Activated naive CD4-positive, alpha-beta T cell treated with anti-CD3 and anti-CD28 coated beads, Interleukin-2, amount 50 U/mL, for 72 hours (primary cell): Measurements from ENCODE around the gene GAREM1. TPM values are rescaled to one million over a fixed set of nuclear protein-coding genes. Genes with fewer than 3 reads are reported as not detected.
A peak's percentile ranks its signal among the peaks of the same experiment; 100 is the strongest.
"Not testable (repeated sequence)": the region's sequence is repeated elsewhere in the genome, so short reads cannot be mapped to it uniquely, and the experiment has no call there.

Experiments
- ATAC-seq, 2 donors: fragments of 150-1000 bp; cut with Tn5 transposase; 2 replicates each; pipeline ENCODE4 v1.10.0; 2021; ENCODE audit warnings: mild to moderate bottlenecking in 2 of 2, moderate library complexity in 2 of 2
- DNase-seq, 2 donors: peaks; one replicate each; pipeline ENCODE4 v3.0.0; 2021 to 2022; ENCODE audit warnings: low spot score in 2 of 2
- H3K27ac Mint-ChIP-seq, 2 donors: one replicate each; pipeline ENCODE4 v1.8.0; 2022; ENCODE audit warnings: mild to moderate bottlenecking in 2 of 2, mixed read lengths in 2 of 2
- H3K36me3 Mint-ChIP-seq, 2 donors: one replicate each; pipeline ENCODE4 v1.8.0; 2022; ENCODE audit warnings: mixed read lengths in 2 of 2
- H3K9me3 Mint-ChIP-seq, 2 donors: one replicate each; pipeline ENCODE4 v1.8.0; 2022; ENCODE audit warnings: mixed read lengths in 2 of 2
- total RNA-seq, 2 donors: library from RNA; stranded (reverse); gene quantifications; one replicate each; pipeline ENCODE4 v1.2.3, GENCODE V29; 2022

The GAREM1 gene
- total RNA-seq = not detected

DNA sequence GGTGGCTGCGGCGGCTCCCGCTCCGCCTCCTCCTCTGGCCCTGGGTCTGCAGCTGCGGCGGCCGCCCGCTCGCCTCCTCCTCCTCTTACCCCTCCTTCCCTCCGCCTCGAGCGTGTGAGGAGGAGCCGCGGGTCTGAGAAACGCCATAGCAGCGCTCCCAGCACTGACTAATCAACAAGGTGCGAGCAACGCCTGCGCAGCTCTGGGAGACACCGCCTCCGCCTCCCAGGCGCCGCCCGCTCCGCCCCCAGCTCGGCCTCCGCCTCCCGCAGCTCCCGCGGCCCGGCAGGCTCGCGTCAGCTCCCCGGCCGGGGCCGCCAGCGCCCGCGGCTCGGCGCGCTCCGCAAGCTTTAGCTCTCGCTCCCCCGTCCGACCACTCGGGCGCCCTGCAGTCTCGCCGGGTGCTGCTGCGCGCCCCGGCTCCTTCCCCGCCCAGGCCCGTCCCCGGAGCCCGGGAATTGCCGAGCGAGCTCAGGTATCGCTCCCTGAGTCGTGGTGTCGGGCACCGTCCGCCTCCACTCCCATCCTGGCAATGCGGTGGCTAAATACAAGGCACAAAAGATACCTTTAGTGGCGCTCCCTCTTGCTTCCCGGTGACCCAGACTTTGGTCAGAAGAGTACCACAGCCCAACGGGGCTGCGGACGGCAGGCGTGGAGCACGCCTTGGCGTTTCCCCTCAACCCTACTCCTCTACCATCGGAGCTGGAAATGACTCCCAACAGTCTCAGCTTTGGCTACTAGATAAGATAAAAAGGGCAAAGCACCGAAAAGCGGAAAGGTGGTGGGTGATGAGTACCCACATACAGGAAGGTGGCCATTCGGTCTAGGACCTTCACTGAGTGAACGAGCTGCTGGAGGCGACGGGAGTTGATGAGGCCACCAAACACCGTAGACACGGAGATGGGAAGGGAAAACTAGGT is at the start of gene GAREM1:
Gene GAREM1, minus strand, starts transcription at position 169 of the 920 bp plus-strand sequence. CDS start 454 bp downstream, outside the sequence.
- Mint-ChIP-seq H3K27ac (no peak within 1 kb of the TSS), H3K36me3 (peaks cover 0 to 12% of the 10 kb centered on the region in 2 donors), H3K9me3 (no peaks in the 10 kb centered on the region)
- DNase-seq = peak; percentile 71 to 73
- peak; percentile 93 to 94 for ATAC-seq

DNA sequence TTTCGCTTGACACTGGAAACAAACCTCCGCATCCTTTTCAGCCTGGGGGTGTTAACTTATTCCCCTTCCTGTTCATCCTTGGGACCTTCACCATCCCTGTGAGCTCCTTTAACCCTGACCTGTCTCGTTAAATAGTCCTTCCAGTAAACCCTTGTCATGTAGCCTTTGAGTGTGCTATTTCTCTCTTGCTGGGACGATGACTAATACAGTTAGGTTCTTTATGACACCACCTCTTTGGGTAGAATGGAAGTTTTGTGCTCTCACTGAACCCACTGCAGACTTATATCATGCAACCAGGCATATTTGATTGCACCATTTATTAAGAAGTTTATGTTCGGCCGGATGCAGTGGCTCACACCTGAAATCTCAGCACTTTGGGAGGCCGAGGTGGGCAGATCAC is 40.5 kb upstream of the GAREM1 start:
- ATAC-seq (peak; percentile 28 to 90), DNase-seq (no peak)
- H3K9me3 Mint-ChIP-seq = peaks cover 0 to 14% of the 10 kb centered on the region in 2 donors
- H3K36me3 Mint-ChIP-seq = peaks cover 0 to 11% of the 10 kb centered on the region in 2 donors
- H3K27ac Mint-ChIP-seq = no peak overlapping the region

DNA sequence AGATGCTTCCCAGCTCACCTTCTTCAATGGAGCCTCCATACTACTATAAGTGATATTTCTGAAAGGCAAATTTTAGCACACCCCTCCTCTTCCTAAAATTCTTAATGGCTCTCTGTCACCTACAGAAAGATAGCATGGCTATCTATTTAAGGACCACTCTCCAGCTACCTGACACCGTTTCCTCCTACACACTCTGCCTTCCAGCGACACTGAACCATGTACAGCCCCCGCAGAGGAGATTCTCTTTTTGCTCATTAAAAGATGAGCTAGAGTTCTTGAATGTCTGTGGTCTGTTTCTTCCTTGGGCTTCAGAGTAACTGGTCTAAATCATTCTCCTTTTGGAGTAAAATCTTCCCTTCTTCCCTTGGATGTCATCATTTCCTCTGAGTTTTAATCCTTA is 38.4 kb upstream of the GAREM1 start:
- DNase-seq (no peak), ATAC-seq (no peak)
- H3K36me3 Mint-ChIP-seq = peaks cover 0 to 11% of the 10 kb centered on the region in 2 donors
- H3K9me3 Mint-ChIP-seq = peaks cover 0 to 14% of the 10 kb centered on the region in 2 donors
- H3K27ac Mint-ChIP-seq = no peak overlapping the region

DNA sequence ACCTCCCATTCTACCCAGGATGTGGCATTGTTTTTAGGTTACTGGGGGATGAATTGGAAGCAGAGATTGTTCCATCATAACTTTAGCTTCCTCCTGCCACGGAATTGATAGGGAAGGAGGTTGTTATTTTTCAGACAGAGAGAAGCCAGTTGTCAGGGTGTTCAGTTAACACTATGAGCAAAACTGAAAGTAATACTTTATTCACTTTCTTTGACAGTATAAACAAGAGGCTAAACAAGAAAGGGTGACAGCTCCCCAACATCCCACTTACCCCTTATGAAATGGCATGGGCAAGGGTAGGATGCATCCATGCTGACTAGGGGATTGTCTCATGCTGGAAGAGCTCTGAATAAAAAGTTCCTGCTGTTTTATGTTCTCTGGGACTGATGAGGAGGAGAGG is 36.4 kb upstream of the GAREM1 start:
- ATAC-seq (peak in 1 of 2 donors; percentile 70), DNase-seq (no peak)
- peaks cover 0 to 10% of the 10 kb centered on the region in 2 donors for H3K9me3 Mint-ChIP-seq
- no peak overlapping the region for H3K27ac Mint-ChIP-seq
- peaks cover 3 to 11% of the 10 kb centered on the region in 2 donors for H3K36me3 Mint-ChIP-seq

DNA sequence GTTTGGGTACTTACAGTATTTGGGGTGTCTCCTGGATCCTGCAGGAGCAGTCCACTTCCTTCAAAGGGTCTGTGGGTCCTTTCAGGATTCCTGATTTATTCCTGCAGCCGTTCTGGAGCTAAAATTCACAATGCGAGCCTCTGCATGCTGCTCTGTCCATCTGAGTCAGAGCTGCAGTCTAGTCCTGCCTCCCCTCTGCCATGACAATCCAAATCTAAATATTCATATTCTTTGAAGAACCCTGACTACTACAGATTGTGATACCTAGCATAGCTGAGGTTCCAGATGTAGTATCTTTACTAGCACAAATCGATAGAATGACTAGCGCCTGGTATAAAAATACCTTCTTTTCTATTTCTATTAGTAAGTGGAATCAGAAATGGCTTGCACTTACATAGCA is 31.3 kb upstream of the GAREM1 start:
- no peak for DNase-seq
- Mint-ChIP-seq H3K36me3 (peaks cover 0 to 15% of the 10 kb centered on the region in 2 donors), H3K27ac (no peak overlapping the region), H3K9me3 (peaks cover 7 to 11% of the 10 kb centered on the region in 2 donors)
- ATAC-seq = no peak

DNA sequence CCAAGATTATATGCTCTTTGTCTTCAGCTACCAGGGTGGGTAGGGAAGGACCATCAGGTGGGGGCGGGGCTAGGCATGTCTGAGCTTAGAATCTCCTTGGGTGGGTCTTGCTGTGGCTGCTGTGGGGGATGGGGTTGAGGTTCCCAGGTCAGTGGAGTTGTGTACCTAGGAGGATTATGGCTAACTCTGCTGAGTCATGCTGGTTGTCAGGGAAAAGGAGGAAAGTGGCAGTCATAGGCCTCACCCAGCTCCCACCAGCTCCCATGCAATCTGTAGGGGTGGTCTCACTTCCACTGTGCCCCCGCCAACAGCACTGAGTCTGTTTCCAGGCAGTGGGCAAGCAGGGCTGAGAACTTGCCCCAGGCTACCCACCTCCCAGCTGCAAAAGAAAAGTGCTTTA is 30.6 kb upstream of the GAREM1 start:
- peaks cover 7 to 11% of the 10 kb centered on the region in 2 donors for H3K9me3 Mint-ChIP-seq
- DNase-seq, H3K27ac Mint-ChIP-seq, ATAC-seq: not testable (repeated sequence)
- peaks cover 0 to 15% of the 10 kb centered on the region in 2 donors for H3K36me3 Mint-ChIP-seq

DNA sequence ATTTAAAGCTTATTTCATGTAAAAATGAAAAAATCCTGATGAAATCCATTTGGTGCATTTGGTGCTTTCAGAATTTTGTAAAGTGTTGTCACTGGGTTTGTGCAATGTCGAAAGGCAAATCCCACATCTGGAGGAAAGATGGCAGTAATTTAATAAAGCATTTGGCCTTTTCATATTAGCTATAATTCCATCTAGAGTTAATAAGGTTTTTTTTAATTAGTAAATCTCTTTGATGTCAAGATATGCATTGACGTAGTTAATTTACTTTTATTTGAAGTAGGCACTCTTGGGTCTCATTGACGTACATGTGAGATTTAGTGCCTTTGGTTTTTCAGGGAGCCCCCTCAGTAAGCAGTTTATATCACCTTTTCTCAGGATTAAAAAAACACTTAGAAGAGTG is 12.3 kb upstream of the GAREM1 start:
- no peak for ATAC-seq
- no peak overlapping the region for H3K27ac Mint-ChIP-seq

DNA sequence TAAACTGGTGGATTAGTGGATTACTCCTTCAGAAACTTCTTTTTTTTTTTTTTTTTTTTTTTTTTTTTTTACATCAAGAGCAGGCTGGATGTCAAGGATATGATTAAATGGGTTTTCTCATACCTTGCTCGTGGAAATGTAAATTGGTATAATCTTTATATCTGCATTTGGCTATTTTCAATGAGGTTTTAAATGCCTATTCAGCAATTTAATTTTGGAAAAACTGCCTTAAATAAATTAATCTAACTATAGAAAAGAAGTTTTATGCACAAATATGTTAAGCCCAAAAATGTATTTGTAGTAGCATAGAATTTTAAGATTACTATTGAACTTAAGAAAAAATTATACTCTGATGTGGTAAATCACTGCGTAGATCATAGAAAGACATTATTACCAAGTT is 11.4 kb upstream of the GAREM1 start:
- DNase-seq = no peak
- no peak overlapping the region for H3K27ac Mint-ChIP-seq
- no peaks in the 10 kb centered on the region for H3K36me3 Mint-ChIP-seq
- no peak for ATAC-seq
- H3K9me3 Mint-ChIP-seq = no peaks in the 10 kb centered on the region

More for the DNA sequence above, 12.3 kb upstream of the GAREM1 start:
- DNase-seq = no peak
- H3K36me3 Mint-ChIP-seq = no peaks in the 10 kb centered on the region
- H3K9me3 Mint-ChIP-seq = no peaks in the 10 kb centered on the region

DNA sequence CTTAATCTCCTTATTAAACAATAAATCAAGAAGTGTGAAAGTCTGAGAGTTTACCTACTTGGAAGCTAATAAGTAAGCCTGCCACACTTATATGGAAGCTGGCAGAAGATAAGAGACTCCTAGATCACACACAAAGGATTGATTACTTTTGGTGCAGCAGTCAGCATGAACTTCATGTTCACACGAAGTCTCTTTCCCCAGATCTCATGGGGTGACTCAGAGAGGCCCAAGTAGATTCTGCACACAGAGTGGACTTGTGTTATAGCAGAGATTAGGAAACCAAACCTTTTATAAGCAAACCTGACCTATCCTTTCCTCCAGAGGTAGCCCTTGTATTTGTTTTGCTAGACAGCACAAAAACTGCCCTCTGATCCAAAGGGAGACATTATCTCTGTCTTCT is 9.9 kb upstream of the GAREM1 start:
- Mint-ChIP-seq H3K36me3 (no peaks in the 10 kb centered on the region), H3K9me3 (no peaks in the 10 kb centered on the region), H3K27ac (no peak overlapping the region)
- no peak for DNase-seq
- no peak for ATAC-seq

DNA sequence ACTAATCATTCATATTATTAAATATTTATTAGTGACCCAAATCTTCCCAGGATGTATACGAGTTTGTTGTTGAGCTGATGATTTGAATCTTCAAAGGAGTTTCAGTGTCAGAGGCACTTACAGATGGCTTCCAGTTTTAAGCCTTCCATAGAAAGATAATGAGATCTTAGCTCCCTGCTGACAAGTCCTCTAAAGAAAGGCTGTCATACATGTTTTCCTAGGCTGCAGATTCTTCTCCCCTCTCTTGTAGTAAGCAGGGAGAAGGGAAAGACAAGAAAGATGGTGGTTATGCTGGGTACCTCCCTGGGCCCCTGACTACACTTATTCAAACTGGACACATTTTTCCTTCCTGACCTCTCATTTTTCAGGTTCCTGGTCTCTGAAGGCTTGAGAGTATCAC is 8.1 kb upstream of the GAREM1 start:
- DNase-seq (no peak), ATAC-seq (no peak)
- Mint-ChIP-seq H3K36me3 (no peaks in the 10 kb centered on the region), H3K9me3 (no peaks in the 10 kb centered on the region), H3K27ac (no peak overlapping the region)

DNA sequence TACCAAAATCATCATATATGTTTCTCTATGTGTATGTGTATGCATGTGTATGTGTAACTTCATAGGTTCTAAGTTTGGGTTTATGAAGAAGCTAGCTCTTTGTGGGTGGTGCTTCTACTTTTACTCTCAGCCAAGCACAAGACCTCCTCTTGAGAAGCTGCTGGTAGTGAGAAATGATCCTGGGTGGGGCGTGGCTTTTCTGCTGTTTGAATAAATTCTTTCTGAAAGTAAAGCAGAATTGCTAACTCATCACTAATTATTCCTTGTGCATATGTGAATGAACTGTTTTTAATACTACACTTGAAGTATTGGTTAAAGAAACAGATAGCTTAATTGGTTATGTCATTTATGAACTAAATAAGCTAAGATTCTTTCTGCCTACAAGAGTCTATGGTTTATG is 7.6 kb upstream of the GAREM1 start:
- no peaks in the 10 kb centered on the region for H3K36me3 Mint-ChIP-seq
- DNase-seq (no peak), ATAC-seq (no peak)
- H3K27ac Mint-ChIP-seq = no peak overlapping the region
- H3K9me3 Mint-ChIP-seq = no peaks in the 10 kb centered on the region

DNA sequence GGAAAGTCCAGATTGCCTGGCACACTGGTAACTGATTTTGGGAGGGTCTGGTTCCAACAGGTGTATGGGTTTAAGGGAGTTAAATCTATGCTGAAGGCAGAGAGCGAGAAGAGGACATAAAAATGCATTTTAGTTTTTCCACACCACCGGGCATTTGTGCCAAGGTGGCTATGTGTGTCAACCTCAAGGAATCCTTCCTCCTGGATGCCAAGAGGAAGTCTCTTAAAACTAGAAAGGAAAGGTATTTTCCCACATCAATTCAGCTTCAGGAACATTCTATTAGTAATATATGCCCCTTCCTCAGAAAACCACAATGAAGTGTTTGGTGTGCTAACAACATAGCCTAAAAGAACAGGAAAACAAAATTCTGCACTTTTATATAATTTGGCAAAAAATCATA is 5.4 kb upstream of the GAREM1 start:
- Mint-ChIP-seq H3K9me3 (no peaks in the 10 kb centered on the region), H3K27ac (no peak overlapping the region), H3K36me3 (peaks cover 0 to 3% of the 10 kb centered on the region in 2 donors)
- ATAC-seq (no peak), DNase-seq (no peak)

DNA sequence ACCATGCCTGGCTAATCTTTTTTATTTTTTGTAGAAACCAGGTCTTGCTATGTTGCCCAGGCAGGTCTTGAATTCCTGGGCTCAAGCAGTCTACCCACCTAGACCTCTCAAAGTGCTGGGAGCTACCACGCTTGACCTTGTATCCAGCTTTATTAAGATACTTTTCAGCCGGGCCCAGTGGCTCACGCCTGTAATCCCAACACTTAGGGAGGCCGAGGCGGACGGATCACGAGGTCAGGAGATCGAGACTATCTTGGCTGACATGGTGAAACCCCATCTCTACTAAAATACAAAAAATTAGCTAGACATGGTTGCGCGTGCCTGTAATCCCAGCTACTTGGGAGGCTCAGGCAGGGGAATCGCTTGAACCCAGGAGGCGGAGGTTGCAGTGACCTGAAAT is 4.4 kb upstream of the GAREM1 start:
- DNase-seq, H3K36me3 Mint-ChIP-seq, H3K9me3 Mint-ChIP-seq, H3K27ac Mint-ChIP-seq, ATAC-seq: not testable (repeated sequence)

DNA sequence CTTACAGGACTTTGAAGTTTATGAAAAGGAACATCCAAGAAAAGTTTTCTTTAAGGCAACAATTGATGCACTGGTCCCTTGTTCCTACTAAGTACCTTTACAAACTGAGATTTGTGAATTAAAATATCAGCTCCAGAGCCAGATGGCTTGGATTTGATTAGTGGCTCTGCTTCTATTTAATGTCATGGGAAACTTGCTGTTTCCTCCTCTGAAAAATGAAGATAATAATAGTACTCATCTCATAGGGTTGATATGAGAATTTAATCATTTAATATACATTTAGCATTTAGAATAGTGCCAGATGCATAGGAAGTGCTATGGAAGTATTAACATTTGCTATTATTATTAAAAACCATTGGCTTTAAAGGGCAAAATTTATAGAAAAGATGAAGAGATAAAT is 2.6 kb upstream of the GAREM1 start:
- no peak for ATAC-seq
- Mint-ChIP-seq H3K36me3 (peaks cover 0 to 12% of the 10 kb centered on the region in 2 donors), H3K27ac (no peak overlapping the region), H3K9me3 (no peaks in the 10 kb centered on the region)
- DNase-seq = no peak

DNA sequence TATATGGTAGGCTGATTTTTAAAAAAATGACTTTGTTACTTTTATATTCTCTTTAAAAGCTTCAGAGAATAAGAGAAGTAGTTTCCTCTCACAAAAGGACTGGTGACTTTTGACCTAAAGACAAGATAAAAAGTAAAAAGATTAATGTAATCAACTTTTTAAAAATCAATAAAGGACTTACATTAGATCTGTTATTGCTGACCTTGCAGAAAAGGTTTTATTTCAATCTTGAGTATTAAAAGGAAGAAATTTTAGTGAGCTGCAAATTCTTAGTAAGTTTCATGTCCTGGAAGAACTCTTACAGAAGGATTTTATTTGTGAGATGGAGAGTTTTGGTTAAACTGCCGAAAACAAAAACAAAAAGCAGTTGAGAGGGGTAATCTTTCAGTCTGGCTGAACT is 2.2 kb upstream of the GAREM1 start:
- DNase-seq = no peak

DNA sequence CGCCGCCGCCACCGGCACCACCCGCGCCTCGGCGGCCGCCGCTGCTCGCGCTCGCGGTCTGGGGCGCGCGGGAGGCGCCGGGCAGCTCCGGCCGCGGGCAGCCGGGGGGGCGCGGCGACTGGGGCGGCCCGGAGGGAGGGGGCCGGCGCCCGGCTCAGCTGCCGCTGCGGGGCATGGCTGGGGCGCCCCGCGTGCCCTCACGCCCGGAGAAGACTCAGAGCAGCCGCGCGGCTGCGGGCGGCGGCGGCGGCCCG is 295 bp downstream of the GAREM1 start:
- Mint-ChIP-seq H3K27ac (no peak overlapping the region), H3K36me3 (peaks cover 0 to 12% of the 10 kb centered on the region in 2 donors), H3K9me3 (no peaks in the 10 kb centered on the region)
- ATAC-seq (no peak), DNase-seq (no peak)

More for the DNA sequence above, 2.2 kb upstream of the GAREM1 start:
- Mint-ChIP-seq H3K9me3 (no peaks in the 10 kb centered on the region), H3K36me3 (peaks cover 0 to 12% of the 10 kb centered on the region in 2 donors), H3K27ac (no peak overlapping the region)
- no peak for ATAC-seq

DNA sequence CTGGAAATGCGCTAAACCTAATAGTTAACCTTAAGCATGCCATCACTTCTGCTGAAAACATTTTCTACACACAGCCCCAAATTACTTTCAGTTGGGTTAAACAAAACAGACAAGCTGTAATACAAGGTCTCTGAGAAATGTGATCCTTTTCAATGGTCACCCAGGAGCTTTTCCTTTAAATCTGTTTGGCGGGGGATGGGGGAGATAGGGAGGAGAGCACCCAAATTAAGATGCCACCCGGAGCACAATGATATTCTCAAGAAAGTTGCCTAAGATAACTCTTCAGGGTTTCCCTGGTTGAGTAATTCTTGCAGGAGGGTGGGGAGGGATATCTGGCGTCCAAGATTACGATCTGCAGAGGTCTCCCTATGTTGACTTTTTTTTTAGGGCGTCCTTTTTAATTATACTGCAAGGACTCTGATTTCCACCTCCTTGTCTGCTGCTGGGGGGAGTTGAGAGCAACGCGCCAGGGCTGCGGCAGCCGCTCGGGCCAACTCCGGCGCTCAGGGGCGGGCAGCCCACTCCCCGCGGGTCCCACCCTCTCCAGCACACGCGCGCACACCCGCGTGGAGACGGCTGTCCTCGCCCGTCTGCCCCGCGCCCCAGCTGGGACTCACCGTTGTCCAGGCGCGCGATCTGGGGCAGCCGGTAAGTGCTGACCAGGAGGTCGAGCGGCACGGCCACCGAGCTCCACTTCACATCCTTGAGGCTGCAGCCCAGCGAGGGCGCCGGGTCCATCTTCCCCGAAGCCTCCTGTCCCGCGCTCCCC is 807 bp downstream of the GAREM1 start:
- ATAC-seq (no peak), DNase-seq (no peak)
- Mint-ChIP-seq H3K36me3 (peaks cover 0 to 13% of the 10 kb centered on the region in 2 donors), H3K27ac (no peak overlapping the region), H3K9me3 (no peaks in the 10 kb centered on the region)
